ENCODE data around the gene AKR7A2.
"Not testable (repeated sequence)": the region's sequence is repeated elsewhere in the genome, so short reads cannot be mapped to it uniquely, and the experiment has no call there.

The AKR7A2 gene

GRCh38 chr1:19294638-19295037 is 17.3 kb downstream of the AKR7A2 start:
- DNase-seq, result peak; percentile 12

- no peak for DNase-seq
Measured at GRCh38 chr1:19289244-19289643, 22.7 kb downstream of the AKR7A2 start.

- peak; percentile 87 for DNase-seq
Measured at GRCh38 chr1:19288324-19289241, 23.4 kb downstream of the AKR7A2 start, which contains the start of gene AKR7A3. Gene AKR7A3 (minus strand): TSS chr1:19288770. CDS start chr1:19288709, 61 bp downstream.

- peak; percentile 55 for DNase-seq
Measured at GRCh38 chr1:19287436-19288185, 24.3 kb downstream of the AKR7A2 start.

GRCh38 chr1:19285807-19286206 is 26.1 kb downstream of the AKR7A2 start:
- DNase-seq, result peak; percentile 13

- DNase-seq, result not testable (repeated sequence)
Measured at GRCh38 chr1:19285366-19285765, 26.6 kb downstream of the AKR7A2 start.

GRCh38 chr1:19284881-19285280 is 27.1 kb downstream of the AKR7A2 start:
- peak; percentile 33 for DNase-seq

- peak; percentile 60 for DNase-seq
Measured at GRCh38 chr1:19283891-19284290, 28.1 kb downstream of the AKR7A2 start.

GRCh38 chr1:19274636-19275035 is 37.3 kb downstream of the AKR7A2 start:
- no peak for DNase-seq

GRCh38 chr1:19273844-19274531 is 38.0 kb downstream of the AKR7A2 start:
- DNase-seq, result peak; percentile 52

GRCh38 chr1:19273106-19273843 is 38.7 kb downstream of the AKR7A2 start:
- DNase-seq, result peak; percentile 50

- DNase-seq, result peak; percentile 2
Measured at GRCh38 chr1:19272064-19272463, 39.9 kb downstream of the AKR7A2 start.

GRCh38 chr1:19270343-19270730 is 41.6 kb downstream of the AKR7A2 start:
- DNase-seq, result peak; percentile 27

GRCh38 chr1:19269427-19270342 is 42.3 kb downstream of the AKR7A2 start:
- DNase-seq, result peak; percentile 5

GRCh38 chr1:19268445-19268844 is 43.5 kb downstream of the AKR7A2 start:
- DNase-seq, result peak; percentile 54

- no peak for DNase-seq
Measured at GRCh38 chr1:19262744-19263143, 49.2 kb downstream of the AKR7A2 start.

- no peak for DNase-seq
Measured at GRCh38 chr1:19262047-19262446, 49.9 kb downstream of the AKR7A2 start.

GRCh38 chr1:19260211-19261138 is 51.5 kb downstream of the AKR7A2 start:
- no peak for DNase-seq

- no peak for DNase-seq
Measured at GRCh38 chr1:19258353-19258752, 53.6 kb downstream of the AKR7A2 start.

Data from activated effector memory CD4-positive, alpha-beta T cell treated with anti-CD3 and anti-CD28 coated beads, Interleukin-2, amount 50 U/mL, for 16 hours (primary cell).